ENCODE data around the gene BCLAF1. TPM values are rescaled to one million over a fixed set of nuclear protein-coding genes. Genes with fewer than 3 reads are reported as not detected.

The BCLAF1 gene
- total RNA-seq, 1 donor from 2014 or later = 155 TPM

GRCh38 chr6:136249811-136250685 lies 39.6 kb downstream of the BCLAF1 start, which contains the start of gene MTFR2:
Gene MTFR2, minus strand, starts transcription at chr6:136250311. Its CDS starts 1,212 bp downstream, at chr6:136249099.
- H3K27me3 Mint-ChIP-seq (ENCODE audit: unreplicated experiment) = no peaks in the 10 kb centered on the region
- DNase-seq (ENCODE audit: extremely low spot score, unreplicated experiment) = peak; percentile 97
- peak within 1 kb of the TSS; percentile 87 for H3K27ac Mint-ChIP-seq (ENCODE audit: unreplicated experiment)
- H3K4me1 Mint-ChIP-seq (ENCODE audit: unreplicated experiment) = peaks cover 28% of the 10 kb centered on the region
- no peaks in the 10 kb centered on the region for H3K9me3 Mint-ChIP-seq (ENCODE audit: unreplicated experiment)
- H3K4me3 Mint-ChIP-seq (ENCODE audit: unreplicated experiment) = peak within 1 kb of the TSS; percentile 88
- no peak for TF ChIP-seq CTCF (IDR thresholded peaks at IDR 0.05)
- no peaks in the 10 kb centered on the region for H3K36me3 Mint-ChIP-seq (ENCODE audit: unreplicated experiment)

GRCh38 chr6:136249336-136249735 lies 40.3 kb downstream of the BCLAF1 start:
- Mint-ChIP-seq H3K4me3 (ENCODE audit: unreplicated experiment) (peak overlapping the region; percentile 88), H3K36me3 (ENCODE audit: unreplicated experiment) (no peaks in the 10 kb centered on the region), H3K27ac (ENCODE audit: unreplicated experiment) (no peak overlapping the region), H3K4me1 (ENCODE audit: unreplicated experiment) (peaks cover 28% of the 10 kb centered on the region), H3K9me3 (ENCODE audit: unreplicated experiment) (no peaks in the 10 kb centered on the region), H3K27me3 (ENCODE audit: unreplicated experiment) (no peaks in the 10 kb centered on the region)
- TF ChIP-seq CTCF (IDR thresholded peaks at IDR 0.05) = no peak
- DNase-seq (ENCODE audit: extremely low spot score, unreplicated experiment) = no peak

- DNase-seq (ENCODE audit: extremely low spot score, unreplicated experiment) = no peak
- TF ChIP-seq CTCF (IDR thresholded peaks at IDR 0.05) = no peak
- Mint-ChIP-seq H3K27ac (ENCODE audit: unreplicated experiment) (no peak overlapping the region), H3K4me1 (ENCODE audit: unreplicated experiment) (peaks cover 5% of the 10 kb centered on the region), H3K36me3 (ENCODE audit: unreplicated experiment) (peaks cover 3% of the 10 kb centered on the region), H3K9me3 (ENCODE audit: unreplicated experiment) (no peaks in the 10 kb centered on the region), H3K4me3 (ENCODE audit: unreplicated experiment) (no peak overlapping the region), H3K27me3 (ENCODE audit: unreplicated experiment) (no peaks in the 10 kb centered on the region)
Observed at GRCh38 chr6:136244061-136244616, 45.5 kb downstream of the BCLAF1 start.

- H3K4me1 Mint-ChIP-seq (ENCODE audit: unreplicated experiment) = peaks cover 2% of the 10 kb centered on the region
- no peaks in the 10 kb centered on the region for H3K9me3 Mint-ChIP-seq (ENCODE audit: unreplicated experiment)
- no peak overlapping the region for H3K27ac Mint-ChIP-seq (ENCODE audit: unreplicated experiment)
- peaks cover 5% of the 10 kb centered on the region for H3K36me3 Mint-ChIP-seq (ENCODE audit: unreplicated experiment)
- no peak for TF ChIP-seq CTCF (IDR thresholded peaks at IDR 0.05)
- H3K4me3 Mint-ChIP-seq (ENCODE audit: unreplicated experiment) = no peak overlapping the region
- H3K27me3 Mint-ChIP-seq (ENCODE audit: unreplicated experiment) = no peaks in the 10 kb centered on the region
- no peak for DNase-seq (ENCODE audit: extremely low spot score, unreplicated experiment)
Observed at GRCh38 chr6:136236466-136237293, 53.0 kb downstream of the BCLAF1 start.

Measured in osteocyte (in vitro differentiated cells).